Vagina (tissue), 2 donors: ENCODE measurements around the gene C9orf78. TPM values are rescaled to one million over a fixed set of nuclear protein-coding genes. Genes with fewer than 3 reads are reported as not detected.
"Not testable (repeated sequence)": the region's sequence is repeated elsewhere in the genome, so short reads cannot be mapped to it uniquely, and the experiment has no call there.

Experiments used
- DNase-seq, 2 donors: peaks; one replicate each; pipeline ENCODE4 v3.0.0-alpha.2; 2017; ENCODE audit errors: extremely low spot score in 2 of 2
- H3K27ac ChIP-seq: fragments of 200-600 bp; sonication (generic); one replicate; pipeline ENCODE4 v1.5.1; 2019
- H3K27me3 ChIP-seq: fragments of 200-600 bp; sonication (generic); one replicate; pipeline ENCODE4 v1.5.1; 2019
- H3K36me3 ChIP-seq, 2 donors: fragments of 200-600 bp; sonication (generic); one replicate each; pipeline ENCODE4 v1.5.1; 2017 to 2019
- H3K4me1 ChIP-seq: fragments of 200-600 bp; sonication (generic); one replicate; pipeline ENCODE4 v1.5.1; 2019
- H3K4me3 ChIP-seq, 2 donors: fragments of 200-600 bp; sonication (generic); 1 replicate in 1 of 2; 2 replicates in 1 of 2; pipeline ENCODE4 v1.5.1; 2016 to 2019
- H3K9me3 ChIP-seq: fragments of 200-600 bp; sonication (generic); one replicate; pipeline ENCODE4 v1.5.1; 2019
- CTCF ChIP-seq, 3 experiments: fragments of 450-650 bp in 2 of 3; fragments of 200-600 bp in 1 of 3; sonication (generic) in 1 of 3; IDR thresholded peaks; one replicate each; pipeline ENCODE4 v1.5.1; 2017 to 2019; ENCODE audit warnings: antibody characterized with exemption in 3 of 3, mild to moderate bottlenecking in 2 of 3, moderate library complexity in 2 of 3
- POLR2A ChIP-seq, 2 donors: fragments of 450-650 bp; IDR thresholded peaks; one replicate each; pipeline ENCODE4 v1.6.1; 2017; ENCODE audit warnings: antibody characterized with exemption in 2 of 2, mild to moderate bottlenecking in 2 of 2, moderate library complexity in 2 of 2
- POLR2AphosphoS5 ChIP-seq, 2 donors: sonication (generic); formaldehyde crosslinking; IDR thresholded peaks; one replicate each; pipeline ENCODE4 v1.9.0; 2017; ENCODE audit warnings: antibody characterized with exemption in 2 of 2, mild to moderate bottlenecking in 2 of 2, low read depth in 1 of 2; ENCODE audit not compliant: insufficient read depth in 1 of 2
- intact Hi-C: fragments of 100-400 bp; cut with DNase I; formaldehyde crosslinking; loops from one replicate; pipeline ENCODE4 v1.15.1; 2023
- total RNA-seq: library from RNA; depleted of rRNA; stranded (reverse); fragments of >200 nt; gene quantifications from one replicate; pipeline ENCODE4 v1.2.3, GENCODE V29; 2016

The C9orf78 gene
- total RNA-seq, 1 donor from 2014 or later = 36.6 TPM

GRCh38 chr9:129794549-129794948 lies 40.5 kb downstream of the C9orf78 start:
- no peak for DNase-seq
- H3K9me3 ChIP-seq = no peaks in the 10 kb centered on the region
- no peaks in the 10 kb centered on the region for H3K36me3 ChIP-seq
- TF ChIP-seq POLR2AphosphoS5 (IDR thresholded peaks at IDR 0.05; ENCODE audit: insufficient read depth in 1 of 2, low read depth in 1 of 2) (no peak), CTCF (IDR thresholded peaks at IDR 0.05) (no peak), POLR2A (IDR thresholded peaks at IDR 0.05) (no peak)
- no peaks in the 10 kb centered on the region for H3K4me1 ChIP-seq
- no peaks in the 10 kb centered on the region for H3K27me3 ChIP-seq
- no peak overlapping the region for H3K27ac ChIP-seq
- H3K4me3 ChIP-seq = no peak overlapping the region
- intact Hi-C loops = no loop called here

GRCh38 chr9:129786481-129786880 lies 48.6 kb downstream of the C9orf78 start:
- DNase-seq = no peak
- H3K4me1 ChIP-seq = no peaks in the 10 kb centered on the region
- intact Hi-C loops = no loop called here
- no peaks in the 10 kb centered on the region for H3K27me3 ChIP-seq
- H3K27ac ChIP-seq = no peak overlapping the region
- no peak for TF ChIP-seq POLR2A (IDR thresholded peaks at IDR 0.05)
- TF ChIP-seq POLR2AphosphoS5 (IDR thresholded peaks at IDR 0.05; ENCODE audit: insufficient read depth in 1 of 2, low read depth in 1 of 2) = no peak
- no peak for TF ChIP-seq CTCF (IDR thresholded peaks at IDR 0.05)
- no peak overlapping the region for H3K4me3 ChIP-seq
- no peaks in the 10 kb centered on the region for H3K36me3 ChIP-seq
- no peaks in the 10 kb centered on the region for H3K9me3 ChIP-seq

GRCh38 chr9:129785866-129786265 lies 49.2 kb downstream of the C9orf78 start:
- intact Hi-C loops = no loop called here
- TF ChIP-seq POLR2AphosphoS5 (IDR thresholded peaks at IDR 0.05; ENCODE audit: insufficient read depth in 1 of 2, low read depth in 1 of 2) (no peak), CTCF (IDR thresholded peaks at IDR 0.05) (no peak), POLR2A (IDR thresholded peaks at IDR 0.05) (no peak)
- no peaks in the 10 kb centered on the region for H3K9me3 ChIP-seq
- no peaks in the 10 kb centered on the region for H3K27me3 ChIP-seq
- DNase-seq = no peak
- no peak overlapping the region for H3K27ac ChIP-seq
- H3K4me3 ChIP-seq = no peak overlapping the region
- H3K36me3 ChIP-seq = no peaks in the 10 kb centered on the region
- H3K4me1 ChIP-seq = no peaks in the 10 kb centered on the region

GRCh38 chr9:129784970-129785369 lies 50.1 kb downstream of the C9orf78 start:
- H3K9me3 ChIP-seq, H3K27ac ChIP-seq, DNase-seq, H3K4me1 ChIP-seq, H3K27me3 ChIP-seq, intact Hi-C loops, H3K36me3 ChIP-seq, H3K4me3 ChIP-seq: not testable (repeated sequence)

- no peaks in the 10 kb centered on the region for H3K36me3 ChIP-seq
- H3K27me3 ChIP-seq = no peaks in the 10 kb centered on the region
- H3K27ac ChIP-seq = no peak overlapping the region
- no peaks in the 10 kb centered on the region for H3K9me3 ChIP-seq
- intact Hi-C loops = loop anchor here (2.0 kb wide), 1 partner anchor 47 kb away; no protein-coding TSS in a partner anchor
- no peaks in the 10 kb centered on the region for H3K4me1 ChIP-seq
- peak; percentile 85 to 94 (median 94) for TF ChIP-seq CTCF (IDR thresholded peaks at IDR 0.05)
- TF ChIP-seq POLR2A (IDR thresholded peaks at IDR 0.05) = no peak
- TF ChIP-seq POLR2AphosphoS5 (IDR thresholded peaks at IDR 0.05; ENCODE audit: insufficient read depth in 1 of 2, low read depth in 1 of 2) = no peak
- no peak overlapping the region for H3K4me3 ChIP-seq
- no peak for DNase-seq
Observed at GRCh38 chr9:129783516-129784361, 51.3 kb downstream of the C9orf78 start.
